ENCODE data around the gene SSX2IP. TPM values are rescaled to one million over a fixed set of nuclear protein-coding genes. Genes with fewer than 3 reads are reported as not detected.

SSX2IP gene
- total and polyA plus RNA-seq, 9 donors = 14.4 to 19.3 (median 16.5) TPM

Other genes starting within 250 kb of the SSX2IP start
- 34.7 TPM for gene RPF1, start 211.2 kb downstream of the SSX2IP start, total RNA-seq
- 10 to 100 TPM; 28.0 to 34.8 (median 31.2) TPM for gene RPF1, start 211.2 kb downstream of the SSX2IP start, polyA plus RNA-seq (ENCODE audit: insufficient read depth in 1 of 8, insufficient read length in 8 of 8, low replicate concordance in 1 of 8)
- gene SPATA1, start 184.1 kb downstream of the SSX2IP start, total RNA-seq = 1.8 TPM
- 1 to 10 TPM in 6 of 8 donors, under 1 TPM in 2; 0.49 to 3.0 (median 1.6) TPM for gene SPATA1, start 184.1 kb downstream of the SSX2IP start, polyA plus RNA-seq (ENCODE audit: insufficient read depth in 1 of 8, insufficient read length in 8 of 8, low replicate concordance in 1 of 8)
- 47.3 TPM for gene GNG5, start 183.9 kb downstream of the SSX2IP start, total RNA-seq
- 100 to 1,000 TPM; 158 to 194 (median 180) TPM for gene GNG5, start 183.9 kb downstream of the SSX2IP start, polyA plus RNA-seq (ENCODE audit: insufficient read depth in 1 of 8, insufficient read length in 8 of 8, low replicate concordance in 1 of 8)
- gene CTBS, start 116.0 kb downstream of the SSX2IP start, total RNA-seq = 4.5 TPM
- gene CTBS, start 116.0 kb downstream of the SSX2IP start, polyA plus RNA-seq (ENCODE audit: insufficient read depth in 1 of 8, insufficient read length in 8 of 8, low replicate concordance in 1 of 8) = 1 to 10 TPM; 5.3 to 9.0 (median 6.3) TPM
- gene LPAR3, start 202.7 kb upstream of the SSX2IP start, total RNA-seq = 0.13 TPM
- gene LPAR3, start 202.7 kb upstream of the SSX2IP start, polyA plus RNA-seq (ENCODE audit: insufficient read depth in 1 of 8, insufficient read length in 8 of 8, low replicate concordance in 1 of 8) = under 1 TPM; 0.05 to 0.50 (median 0.21) TPM